GM21825 (cell line): ENCODE data around the gene FSTL1.
"Not testable (repeated sequence)": the region's sequence is repeated elsewhere in the genome, so short reads cannot be mapped to it uniquely, and the experiment has no call there.

Experiments
- ATAC-seq: cut with Tn5 transposase; IDR thresholded peaks from one replicate; pipeline ENCODE4 v1.9.1; 2021; ENCODE audit warnings: mild to moderate bottlenecking, moderate library complexity; ENCODE audit not compliant: unreplicated experiment

The FSTL1 gene

GRCh38 chr3:120418866-120419490 is 31.8 kb downstream of the FSTL1 start:
- ATAC-seq = peak; percentile 46

DNA sequence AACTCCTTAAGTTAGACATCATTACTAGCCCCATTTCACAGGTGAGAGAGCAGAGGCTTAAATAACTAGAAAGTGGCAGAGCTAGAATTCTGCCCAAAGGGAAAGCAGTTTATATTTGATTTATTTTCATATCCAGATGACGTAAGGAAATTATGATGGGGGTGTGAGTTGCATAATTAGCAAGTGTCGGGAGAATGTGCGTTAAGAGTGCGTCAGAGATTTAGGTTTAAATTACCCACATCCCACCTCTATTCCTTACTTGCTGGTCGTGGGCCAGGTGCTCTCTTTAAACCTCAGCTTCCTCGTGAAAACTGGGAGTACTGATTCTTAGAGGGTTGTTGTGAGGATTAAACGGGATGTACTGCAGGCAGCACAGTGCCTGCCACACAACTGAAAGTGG is 32.3 kb downstream of the FSTL1 start:
- no peak for ATAC-seq

DNA sequence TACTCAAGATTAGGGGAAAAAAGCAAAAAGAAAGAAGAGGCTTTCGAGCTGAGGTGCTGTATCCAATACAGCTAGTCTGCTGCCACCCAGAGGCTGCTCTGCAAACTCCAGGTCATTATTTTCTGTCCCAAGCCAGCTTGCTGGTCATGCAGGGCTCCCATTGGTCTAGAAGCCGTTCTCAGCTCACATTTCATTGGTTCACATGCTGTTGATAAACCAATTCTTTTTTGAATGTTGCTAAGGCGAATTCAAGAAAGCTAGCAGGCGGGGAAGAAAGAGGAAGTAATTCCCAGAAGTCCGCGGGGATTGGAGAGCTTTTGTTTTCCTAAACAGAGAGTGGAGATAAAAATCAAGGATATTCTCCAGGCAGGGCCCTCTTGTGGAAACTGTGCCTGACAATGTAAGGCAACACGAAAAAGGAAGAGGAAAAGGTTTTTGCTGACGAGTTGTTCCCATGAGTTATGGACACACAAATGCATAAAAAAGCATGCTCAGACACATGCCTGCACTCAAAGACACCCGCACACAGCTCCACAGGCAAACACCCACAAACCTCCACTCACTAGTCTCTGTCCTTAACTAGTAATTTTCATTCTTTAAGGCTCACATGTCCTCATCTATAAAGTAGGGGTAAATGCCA is 33.4 kb downstream of the FSTL1 start:
- peak; percentile 99 for ATAC-seq

DNA sequence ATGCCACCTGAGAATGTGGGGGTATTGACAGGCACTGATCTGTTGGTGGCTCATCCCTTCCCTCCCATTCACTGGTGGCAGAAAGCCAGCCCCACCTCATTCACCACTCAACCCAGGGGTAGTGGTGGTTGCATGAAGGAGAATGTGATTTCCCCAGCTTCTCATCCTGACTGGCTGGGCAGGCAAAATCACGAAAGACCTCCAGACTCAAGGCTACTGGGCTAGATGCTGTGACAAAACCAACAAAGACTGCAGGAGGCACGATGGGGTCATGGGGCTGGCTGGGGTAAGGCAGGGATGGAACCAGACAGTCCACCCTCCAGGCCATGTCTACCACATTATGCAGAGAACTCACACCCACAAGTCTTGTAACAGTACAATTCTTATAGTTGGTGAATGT is 33.9 kb downstream of the FSTL1 start:
- ATAC-seq = peak; percentile 29

DNA sequence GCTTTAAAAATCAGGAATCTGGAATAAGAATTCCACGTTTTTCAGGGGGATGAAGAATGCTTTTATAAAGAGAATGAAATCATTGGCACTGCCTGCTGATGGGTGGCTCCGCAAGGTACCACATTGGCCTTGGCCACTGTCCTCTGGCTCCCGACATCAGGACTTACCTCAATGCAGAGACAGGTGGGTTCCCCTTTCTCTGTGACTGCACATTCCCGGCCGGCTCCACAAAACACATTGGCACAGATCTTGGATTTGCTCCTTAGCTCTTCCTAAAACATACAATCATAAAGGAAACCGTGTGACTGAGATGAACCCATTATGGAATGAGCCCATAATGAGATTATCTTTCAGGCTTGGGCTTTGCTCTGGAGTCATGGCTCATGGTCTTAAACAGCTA is 35.0 kb downstream of the FSTL1 start:
- ATAC-seq = no peak

- no peak for ATAC-seq
These were observed 40.3 kb downstream of the FSTL1 start for GRCh38 chr3:120410541-120410940.

DNA sequence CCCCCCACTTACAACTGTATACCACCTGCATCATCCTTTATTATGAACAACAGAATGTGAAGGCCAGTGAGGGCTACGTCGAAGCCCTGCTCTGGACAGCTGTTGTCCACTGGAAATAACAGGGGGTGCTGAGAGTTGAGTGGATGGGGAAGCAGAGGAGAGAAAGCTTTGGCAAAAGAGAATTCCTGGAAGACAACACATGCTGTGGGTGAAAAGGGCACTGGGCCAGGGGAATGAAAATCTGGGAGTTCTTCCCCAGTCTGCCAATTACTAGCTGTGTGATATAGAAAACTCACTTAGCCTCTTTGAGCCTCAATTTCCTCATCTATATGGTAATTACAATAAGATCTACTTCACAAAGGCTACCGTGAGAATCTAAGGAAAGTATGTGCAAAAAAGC is 40.7 kb downstream of the FSTL1 start:
- ATAC-seq = no peak

DNA sequence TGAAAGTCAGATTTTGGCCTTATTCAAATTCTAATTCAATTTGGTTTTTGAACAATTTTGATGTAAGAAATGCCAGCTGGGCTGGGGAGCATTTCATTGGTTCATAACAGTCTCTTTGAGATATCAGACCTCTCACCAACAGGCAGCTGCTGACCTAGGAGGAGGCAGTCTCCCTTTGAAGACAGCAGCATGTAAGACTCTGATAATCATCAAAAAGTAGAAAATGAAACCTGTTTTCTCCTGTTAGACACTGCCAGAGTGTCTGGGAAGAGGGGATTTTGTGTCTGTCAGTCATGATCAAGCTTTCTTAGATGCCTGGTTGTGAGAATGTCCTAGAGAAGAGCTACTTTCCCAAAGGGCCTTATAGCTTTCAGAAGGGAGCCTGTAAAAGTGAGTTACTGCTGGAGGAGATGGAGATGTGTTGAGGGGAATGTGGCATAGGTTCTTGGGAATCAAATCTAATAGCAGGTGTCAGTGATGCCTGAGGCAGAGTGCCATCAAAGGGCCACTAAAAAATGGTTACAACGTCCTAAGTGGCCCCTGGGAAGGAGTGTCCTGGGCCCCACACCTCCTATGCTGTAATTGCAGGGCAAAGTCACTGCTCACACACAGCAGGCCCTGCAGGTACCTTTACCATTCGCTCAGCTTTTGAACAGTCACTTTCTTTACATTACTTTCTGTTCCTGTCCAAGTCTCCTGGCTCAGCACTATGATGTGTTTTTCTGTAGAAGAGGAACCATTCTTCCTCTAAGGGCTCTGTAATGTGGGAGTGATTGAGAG is 43.1 kb downstream of the FSTL1 start:
- ATAC-seq = no peak

GRCh38 chr3:120404876-120405275 is 45.9 kb downstream of the FSTL1 start:
- ATAC-seq = no peak

GRCh38 chr3:120402257-120402656 is 48.5 kb downstream of the FSTL1 start:
- no peak for ATAC-seq

DNA sequence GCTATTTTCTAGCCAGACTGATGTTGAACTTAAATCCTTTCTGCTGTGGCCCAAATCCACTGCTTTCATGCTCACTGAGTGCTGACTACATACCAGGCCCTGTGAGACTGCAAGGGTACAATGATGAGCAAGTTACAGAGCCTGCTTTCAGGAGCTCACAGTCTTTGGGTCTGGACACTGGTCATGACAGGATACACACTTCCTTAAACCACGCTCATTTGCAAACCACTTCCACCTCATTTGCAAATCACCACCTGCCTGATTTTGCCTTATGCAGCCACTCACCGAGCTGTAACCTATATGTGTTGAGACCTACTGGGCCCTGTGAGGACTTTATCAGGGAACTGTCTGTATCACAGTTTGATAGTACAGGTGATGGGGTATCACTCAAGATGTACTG is 51.4 kb downstream of the FSTL1 start:
- ATAC-seq = peak; percentile 89

- no peak for ATAC-seq
These were observed 54.3 kb downstream of the FSTL1 start for GRCh38 chr3:120396469-120396868.

DNA sequence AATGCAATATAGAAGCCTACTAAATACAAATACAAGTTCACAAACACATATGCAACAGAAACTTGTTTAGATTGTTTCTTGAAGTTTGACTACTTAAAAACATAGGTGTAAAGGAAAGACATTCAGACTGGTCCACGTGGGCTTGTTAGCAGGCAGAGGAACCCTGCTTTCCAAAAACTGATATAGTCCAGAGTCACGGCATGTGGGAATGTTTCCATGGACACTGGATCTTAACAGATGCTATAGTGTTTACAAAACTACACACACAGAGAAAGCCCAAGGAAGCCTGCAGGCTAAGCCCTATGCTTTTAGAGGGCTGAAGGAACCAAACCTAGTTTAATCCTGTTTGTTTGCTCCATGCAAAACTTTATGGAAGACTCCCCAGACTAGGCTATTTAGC is 56.4 kb downstream of the FSTL1 start:
- ATAC-seq = no peak

DNA sequence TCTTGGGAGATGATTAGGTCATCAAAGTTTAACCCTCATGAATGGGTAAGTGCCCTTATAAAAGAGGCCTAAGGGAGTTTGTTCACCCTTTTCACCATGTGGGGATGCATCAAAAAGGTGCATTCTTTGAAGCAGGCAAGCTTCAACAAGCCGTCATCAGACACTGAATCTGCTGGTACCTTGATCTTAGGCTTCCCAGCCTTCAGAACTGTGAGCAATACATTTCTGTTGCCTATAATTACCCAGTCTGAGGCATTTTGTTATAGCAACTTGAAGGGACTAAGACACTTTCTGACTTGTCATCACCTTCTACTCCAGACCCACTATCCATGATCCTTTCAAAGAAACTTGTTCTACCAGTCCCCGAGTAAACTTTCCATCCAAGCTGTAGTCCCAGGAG is 57.0 kb downstream of the FSTL1 start:
- no peak for ATAC-seq

- ATAC-seq = no peak
These were observed 57.5 kb downstream of the FSTL1 start for GRCh38 chr3:120393243-120393642.

DNA sequence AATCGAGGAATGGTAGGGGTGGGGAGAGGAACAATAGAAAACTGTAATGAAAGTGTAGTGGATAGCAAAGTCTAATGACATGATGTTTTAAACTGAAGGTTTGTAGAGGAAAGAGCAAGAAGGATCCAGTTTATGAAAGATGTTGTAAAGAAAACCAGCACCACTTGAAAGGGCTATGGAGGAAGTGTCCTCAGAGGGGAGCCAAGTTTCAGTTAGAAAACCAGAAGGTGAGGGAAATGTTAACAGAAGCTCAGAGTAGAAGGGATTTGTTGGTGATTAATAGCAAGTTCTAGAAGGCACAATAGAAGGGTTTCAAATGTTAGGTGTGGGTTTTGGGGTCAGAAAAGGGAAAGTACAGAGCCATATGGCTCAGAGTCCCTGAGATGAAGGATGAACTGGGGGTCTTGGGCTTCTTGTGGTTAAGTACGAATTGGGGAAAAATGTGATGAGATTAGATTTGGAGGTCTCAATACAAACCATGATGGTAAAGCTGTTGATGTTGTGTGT is 67.8 kb downstream of the FSTL1 start:
- no peak for ATAC-seq

- ATAC-seq = no peak
These were observed 69.3 kb downstream of the FSTL1 start for GRCh38 chr3:120381503-120381902.

- not testable (repeated sequence) for ATAC-seq
These were observed 72.8 kb downstream of the FSTL1 start for GRCh38 chr3:120377948-120378347.

GRCh38 chr3:120370463-120370862 is 80.3 kb downstream of the FSTL1 start:
- ATAC-seq = no peak

GRCh38 chr3:120369037-120369467 is 81.7 kb downstream of the FSTL1 start:
- peak; percentile 91 for ATAC-seq

GRCh38 chr3:120368172-120368571 is 82.6 kb downstream of the FSTL1 start:
- no peak for ATAC-seq

DNA sequence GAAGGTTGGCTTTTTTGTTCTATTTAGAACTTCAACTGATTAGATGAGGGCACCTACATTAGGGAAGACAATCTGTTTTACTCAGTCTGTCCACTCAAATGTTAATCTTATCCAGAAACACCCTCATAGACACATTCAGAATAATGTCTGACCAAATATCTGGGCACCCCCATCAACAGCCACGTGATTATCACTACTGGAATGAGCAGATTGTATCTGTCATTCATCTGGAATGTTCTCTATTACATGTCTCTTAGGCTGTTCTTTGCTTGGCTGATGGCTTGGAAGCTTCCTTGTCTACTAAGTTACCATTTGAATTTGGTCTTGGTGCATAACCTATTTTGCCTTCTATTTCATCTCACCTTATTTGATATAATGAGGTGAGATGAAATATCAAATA is 86.0 kb downstream of the FSTL1 start:
- ATAC-seq = no peak
